C4-2B (cell line): ENCODE measurements around the gene IFI44L.

Experiments used
- H3K27ac ChIP-seq: fragments of 450-650 bp; 2 replicates; pipeline ENCODE4 v1.5.1; 2017
- CTCF ChIP-seq: fragments of 450-650 bp; conservative IDR thresholded peaks from 2 replicates; pipeline ENCODE4 v1.5.1; 2017; ENCODE audit warnings: mild to moderate bottlenecking
- ZFX ChIP-seq: fragments of 450-650 bp; IDR thresholded peaks from 2 replicates; pipeline ENCODE4 v1.6.1; 2017

The IFI44L gene

DNA sequence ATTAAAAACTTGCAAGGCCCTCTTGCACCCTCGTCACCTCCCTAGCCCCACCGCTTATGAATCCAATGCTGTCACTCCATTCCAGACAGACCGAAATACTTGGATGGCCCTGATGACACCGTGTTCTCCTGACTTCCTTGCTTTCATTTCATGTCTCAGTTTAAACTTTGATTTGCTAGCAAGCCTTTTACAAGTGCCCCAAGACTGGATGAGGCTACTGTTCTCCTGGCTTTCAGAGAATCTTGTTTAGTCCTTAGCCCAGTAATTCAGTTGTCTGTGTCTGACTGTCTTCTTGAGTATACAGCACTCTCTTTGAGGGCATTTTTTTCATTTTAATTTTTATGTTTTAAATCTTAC lies 824 bp upstream of the IFI44L start:
- no peak for TF ChIP-seq CTCF
- no peak for TF ChIP-seq ZFX
- no peak overlapping the region for H3K27ac ChIP-seq

GRCh38 chr1:78620666-78621065 lies 418 bp downstream of the IFI44L start:
- H3K27ac ChIP-seq: no peak overlapping the region
- TF ChIP-seq CTCF: no peak
- TF ChIP-seq ZFX: no peak

- no peak overlapping the region for H3K27ac ChIP-seq
- no peak for TF ChIP-seq ZFX
- TF ChIP-seq CTCF: no peak
These were observed 2.3 kb downstream of the IFI44L start for GRCh38 chr1:78622548-78622947.

GRCh38 chr1:78624035-78624434 lies 3.8 kb downstream of the IFI44L start:
- no peak overlapping the region for H3K27ac ChIP-seq
- TF ChIP-seq ZFX (no peak), CTCF (no peak)

GRCh38 chr1:78627321-78627720 lies 7.1 kb downstream of the IFI44L start:
- no peak overlapping the region for H3K27ac ChIP-seq
- no peak for TF ChIP-seq CTCF
- TF ChIP-seq ZFX: no peak

DNA sequence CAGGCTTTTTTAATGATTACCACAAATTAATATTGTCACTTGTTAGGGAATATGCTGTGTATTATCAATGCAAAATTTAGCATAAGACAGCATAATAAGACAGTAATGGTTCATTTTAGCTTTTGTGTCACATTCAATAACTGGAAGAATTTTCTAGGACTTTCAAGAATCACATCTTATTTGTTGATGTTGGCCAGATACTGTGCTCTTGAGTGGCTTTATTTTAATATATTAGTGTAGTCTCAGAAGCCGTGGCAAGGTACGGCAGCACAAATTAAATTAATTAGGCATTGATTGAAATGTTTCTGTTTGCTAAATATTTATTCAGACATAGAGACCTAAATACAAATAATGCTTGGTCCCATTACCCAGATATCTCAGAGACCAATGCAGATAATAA lies 10.4 kb downstream of the IFI44L start:
- TF ChIP-seq ZFX (no peak), CTCF (no peak)

DNA sequence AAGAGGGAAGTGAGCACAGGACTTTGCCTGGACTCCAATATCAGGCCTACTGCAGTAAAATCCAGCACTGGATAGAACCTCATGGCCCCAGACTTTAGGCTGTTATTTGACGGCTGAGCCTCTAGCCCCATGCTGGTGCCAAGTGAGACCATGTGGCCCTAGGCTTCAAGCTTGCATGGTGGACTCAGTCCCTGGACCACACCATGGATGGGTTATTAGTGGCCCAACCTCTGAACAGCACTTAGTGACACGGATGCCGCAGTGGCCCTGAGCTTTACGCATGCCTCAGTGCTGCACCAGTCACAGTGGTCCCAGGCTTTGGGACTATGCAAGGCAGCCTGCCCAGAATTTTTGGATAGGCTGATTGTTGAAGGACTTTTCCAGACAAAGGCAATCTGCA lies 13.0 kb downstream of the IFI44L start:
- TF ChIP-seq CTCF (no peak), ZFX (no peak)
- no peak overlapping the region for H3K27ac ChIP-seq

More for the DNA sequence above, 10.4 kb downstream of the IFI44L start:
- H3K27ac ChIP-seq: no peak overlapping the region

DNA sequence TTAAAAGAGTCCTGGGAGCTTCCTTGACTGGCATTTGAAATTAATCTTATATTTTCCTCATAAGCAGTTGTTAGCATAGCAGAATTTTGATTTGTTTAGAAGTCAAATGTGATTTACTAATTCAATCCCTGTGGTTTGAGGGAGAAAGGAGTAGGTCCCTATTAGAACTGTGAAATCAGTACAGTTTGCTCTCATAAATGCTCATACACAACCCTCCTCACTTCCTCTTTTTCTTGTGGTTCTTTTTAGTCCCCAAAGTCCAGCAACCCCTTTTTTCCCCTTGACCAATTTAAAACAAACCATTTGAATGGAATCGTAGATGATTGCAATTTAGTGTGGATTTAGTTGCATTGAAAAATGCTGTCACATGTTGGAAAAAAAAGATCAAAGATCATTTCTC lies 20.2 kb downstream of the IFI44L start:
- TF ChIP-seq ZFX (no peak), CTCF (no peak)
- H3K27ac ChIP-seq: no peak overlapping the region
